Muscle of leg (tissue), 11 donors: ENCODE measurements around the gene MRGPRX1. TPM values are rescaled to one million over a fixed set of nuclear protein-coding genes. Genes with fewer than 3 reads are reported as not detected.
"Not testable (repeated sequence)": the region's sequence is repeated elsewhere in the genome, so short reads cannot be mapped to it uniquely, and the experiment has no call there.

ENCODE experiments used
- DNase-seq: peaks from one replicate; pipeline ENCODE4 v3.0.0; 2013
- H3K27ac ChIP-seq: one replicate; pipeline ENCODE4 v1.5.1; 2013; ENCODE audit warnings: mild to moderate bottlenecking, low read length, control low read depth
- H3K27me3 ChIP-seq: one replicate; pipeline ENCODE4 v1.6.1; 2013; ENCODE audit warnings: low read length; ENCODE audit not compliant: control insufficient read depth, insufficient read depth
- H3K36me3 ChIP-seq: one replicate; pipeline ENCODE4 v1.6.1; 2013; ENCODE audit warnings: low read length; ENCODE audit not compliant: control insufficient read depth, insufficient read depth
- H3K4me1 ChIP-seq: one replicate; pipeline ENCODE4 v1.6.1; 2013; ENCODE audit warnings: low read length; ENCODE audit not compliant: control insufficient read depth, insufficient read depth
- H3K4me3 ChIP-seq: one replicate; pipeline ENCODE4 v1.5.1; 2013; ENCODE audit warnings: low read length, control low read depth
- H3K9me3 ChIP-seq: replicated peaks from 2 replicates; pipeline ENCODE4 v1.6.1; 2013; ENCODE audit warnings: low read depth, low read length; ENCODE audit not compliant: control insufficient read depth
- WGBS: methylation state at CpG from one replicate; pipeline ENCODE4 v1.1.5; 2013; ENCODE audit warnings: missing lambda C conversion rate; ENCODE audit not compliant: insufficient coverage; 5-methylcytosine and 5-hydroxymethylcytosine counted together
- polyA plus RNA-seq, 8 donors: library from polyadenylated mRNA; unstranded; fragments of 120-200 nt; gene quantifications; one replicate each; pipeline versions ENCODE4 v1.2.1 to v1.2.3, GENCODE V29; 2013; ENCODE audit warnings: inconsistent platforms in 1 of 8, low replicate concordance in 1 of 8; ENCODE audit not compliant: insufficient read length in 8 of 8, insufficient read depth in 1 of 8
- total RNA-seq: library from RNA; stranded (reverse); fragments of 120-200 nt; gene quantifications from one replicate; pipeline ENCODE4 v1.2.4, GENCODE V29; 2013

Gene MRGPRX1
- total and polyA plus RNA-seq, 9 donors, result not detected

DNA sequence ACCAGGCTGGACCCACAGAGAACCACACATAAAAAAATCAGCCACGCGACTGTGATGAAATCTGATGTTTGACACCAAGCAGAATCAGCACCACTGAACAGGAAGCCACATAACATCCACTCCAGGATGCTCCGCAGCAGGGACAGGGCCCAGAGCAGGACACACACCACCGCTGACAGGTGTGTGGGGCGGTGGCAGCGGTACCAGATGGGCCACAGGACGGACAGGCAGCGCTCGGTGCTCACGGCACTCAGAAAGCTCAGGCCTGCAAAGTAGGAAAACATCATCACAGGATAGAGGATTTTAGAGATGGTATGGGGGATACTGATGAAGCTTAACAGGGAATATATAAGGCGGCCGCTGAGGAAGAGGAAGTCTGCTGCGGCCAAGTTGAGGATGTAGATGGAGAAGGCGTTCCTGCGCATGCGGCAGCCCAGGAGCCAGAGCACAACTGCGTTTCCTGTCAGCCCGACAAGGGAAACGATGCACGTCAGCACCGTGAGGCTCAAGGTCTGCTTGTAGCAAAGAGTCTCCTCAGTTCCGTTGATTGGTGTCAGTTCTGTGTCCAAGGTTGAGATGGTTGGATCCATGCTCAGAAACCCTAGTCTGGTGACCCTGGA is 4.9 kb downstream of the MRGPRX1 start:
- 87% methylated on average over 17 of the region's 22 CpGs for WGBS
- Histone ChIP-seq H3K4me3 (no peak overlapping the region), H3K9me3 (no peaks in the 10 kb centered on the region), H3K27ac (no peak overlapping the region), H3K36me3 (no peaks in the 10 kb centered on the region), H3K4me1 (no peaks in the 10 kb centered on the region), H3K27me3 (no peaks in the 10 kb centered on the region)
- DNase-seq, result no peak

DNA sequence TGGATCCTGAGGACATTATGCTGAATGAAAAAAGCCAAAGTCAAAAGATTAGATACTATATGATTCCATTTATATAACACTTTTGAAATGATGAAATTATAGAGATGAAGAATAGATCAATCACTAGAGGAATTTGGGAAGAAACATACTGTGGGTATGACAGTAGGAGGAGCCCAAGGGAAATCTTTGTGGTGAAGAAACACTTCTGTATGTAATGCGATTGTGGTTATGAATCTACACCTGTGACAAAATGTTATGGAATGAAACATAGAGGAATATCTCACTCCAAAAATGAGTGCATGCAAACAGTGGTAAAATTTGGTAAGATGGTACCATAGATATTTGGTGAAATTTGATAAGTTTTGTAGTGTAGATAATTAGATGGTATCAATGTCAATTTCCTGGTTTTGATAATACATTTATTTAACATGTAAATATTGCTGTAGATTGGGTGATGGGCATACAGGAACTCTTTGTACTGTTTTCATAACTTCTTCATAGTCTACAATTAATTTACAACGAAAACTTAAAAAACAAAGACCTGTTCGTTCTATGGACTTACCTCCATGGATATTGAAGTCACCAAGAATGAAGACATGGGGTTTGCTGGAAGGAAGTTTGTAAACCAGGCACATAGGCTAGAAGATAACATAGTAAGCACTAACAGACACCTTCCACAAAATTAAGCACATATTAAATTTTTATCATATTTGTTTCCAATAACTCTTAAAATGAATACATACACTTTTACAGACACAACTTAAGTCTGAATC is 11.5 kb downstream of the MRGPRX1 start:
- Histone ChIP-seq H3K4me3 (no peak overlapping the region), H3K36me3 (no peaks in the 10 kb centered on the region), H3K9me3 (no peaks in the 10 kb centered on the region), H3K4me1 (no peaks in the 10 kb centered on the region), H3K27me3 (no peaks in the 10 kb centered on the region), H3K27ac (no peak overlapping the region)
- WGBS, result 71% methylated on average over 1 of the region's 3 CpGs
- no peak for DNase-seq

- H3K27me3 ChIP-seq, H3K27ac ChIP-seq, H3K4me3 ChIP-seq, H3K9me3 ChIP-seq, H3K36me3 ChIP-seq, H3K4me1 ChIP-seq, DNase-seq: not testable (repeated sequence)
- WGBS, result no CpG with 5 or more reads among the region's 2 CpGs
These were observed 13.8 kb downstream of the MRGPRX1 start for GRCh38 chr11:18925426-18925825.

- WGBS, result 0% methylated on average over 1 of the region's 2 CpGs
These were observed 26.3 kb downstream of the MRGPRX1 start for GRCh38 chr11:18912883-18913282.

DNA sequence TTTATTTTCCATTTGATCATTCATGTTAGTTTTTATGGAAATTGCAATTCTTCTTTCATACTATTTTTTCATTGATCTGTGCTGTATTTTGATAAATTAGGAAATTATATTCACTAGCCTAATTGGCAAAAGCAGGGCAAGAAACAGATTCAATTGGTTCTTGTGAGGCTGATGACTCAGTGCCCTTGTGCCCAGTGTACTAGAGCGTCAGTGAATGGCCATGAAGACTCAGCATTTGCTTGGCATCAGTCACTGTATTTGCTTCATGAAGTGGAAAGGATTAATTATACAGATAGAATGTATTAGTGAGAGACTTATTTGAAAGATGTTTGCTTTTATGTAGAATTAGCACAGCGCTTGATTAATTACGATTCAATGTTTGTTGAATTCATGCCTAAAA is 31.8 kb downstream of the MRGPRX1 start:
- Histone ChIP-seq H3K4me3 (no peak overlapping the region), H3K27me3 (no peaks in the 10 kb centered on the region), H3K4me1 (no peaks in the 10 kb centered on the region), H3K9me3 (no peaks in the 10 kb centered on the region), H3K36me3 (no peaks in the 10 kb centered on the region), H3K27ac (no peak overlapping the region)
- WGBS, result 80% methylated on average over 1 of the region's 3 CpGs
- DNase-seq, result no peak

More at GRCh38 chr11:18912883-18913282, 26.3 kb downstream of the MRGPRX1 start:
- no peaks in the 10 kb centered on the region for H3K9me3 ChIP-seq
- DNase-seq, result no peak
- no peaks in the 10 kb centered on the region for H3K27me3 ChIP-seq
- no peaks in the 10 kb centered on the region for H3K4me1 ChIP-seq
- no peak overlapping the region for H3K4me3 ChIP-seq
- H3K36me3 ChIP-seq, result no peaks in the 10 kb centered on the region
- H3K27ac ChIP-seq, result no peak overlapping the region

DNA sequence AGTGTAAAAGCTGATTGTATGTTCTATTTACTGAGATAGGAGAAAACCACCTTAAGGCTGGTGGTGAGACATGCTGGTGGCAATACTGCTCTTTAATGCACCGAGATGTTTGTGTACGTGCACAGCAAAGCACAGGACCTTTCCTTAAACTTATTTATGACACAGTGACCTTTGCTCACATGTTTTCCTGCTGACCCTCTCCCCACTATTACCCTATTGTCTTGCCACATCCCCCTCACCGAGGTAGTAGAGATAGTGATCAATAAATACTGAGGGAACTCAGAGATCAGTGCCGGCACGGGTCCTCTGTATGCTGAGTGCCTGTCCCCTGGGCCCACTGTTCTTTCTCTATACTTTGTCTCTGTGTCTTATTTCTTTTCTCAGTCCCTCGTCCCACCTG is 38.6 kb downstream of the MRGPRX1 start:
- not testable (repeated sequence) for H3K4me3 ChIP-seq, H3K27ac ChIP-seq, H3K9me3 ChIP-seq, H3K27me3 ChIP-seq, H3K36me3 ChIP-seq, DNase-seq, H3K4me1 ChIP-seq
- 17% methylated on average over 1 of the region's 6 CpGs for WGBS

GRCh38 chr11:18900151-18900611 is 39.0 kb downstream of the MRGPRX1 start:
- no CpG with 5 or more reads among the region's 4 CpGs for WGBS
- not testable (repeated sequence) for H3K9me3 ChIP-seq, H3K27me3 ChIP-seq, H3K4me3 ChIP-seq, H3K4me1 ChIP-seq, H3K36me3 ChIP-seq, DNase-seq, H3K27ac ChIP-seq

GRCh38 chr11:18891712-18892111 is 47.5 kb downstream of the MRGPRX1 start:
- H3K4me3 ChIP-seq, H3K27ac ChIP-seq, H3K9me3 ChIP-seq, H3K36me3 ChIP-seq, H3K4me1 ChIP-seq, H3K27me3 ChIP-seq, DNase-seq: not testable (repeated sequence)
- WGBS, result no CpG with 5 or more reads among the region's 2 CpGs

DNA sequence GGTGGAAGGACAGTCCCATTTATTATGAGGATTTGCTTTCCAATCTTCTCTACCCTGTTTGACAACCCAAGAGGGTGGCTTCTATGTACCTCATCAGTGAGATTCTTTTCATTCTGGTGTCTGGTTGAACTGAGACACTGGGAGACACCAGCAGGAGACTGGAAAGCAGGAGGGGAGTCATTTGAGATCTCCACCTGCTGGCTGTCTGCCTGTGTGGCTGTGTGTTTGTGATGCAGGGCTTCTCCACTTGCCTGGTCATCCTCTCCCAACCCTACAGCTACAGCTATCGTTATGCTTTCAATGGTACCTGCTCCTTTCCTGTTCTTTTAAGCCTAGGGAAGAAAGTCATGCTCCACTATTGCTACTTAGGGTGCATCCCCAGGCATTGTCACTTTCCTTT is 48.6 kb downstream of the MRGPRX1 start:
- Histone ChIP-seq H3K27ac (no peak overlapping the region), H3K9me3 (no peaks in the 10 kb centered on the region), H3K27me3 (no peaks in the 10 kb centered on the region), H3K4me1 (no peaks in the 10 kb centered on the region), H3K4me3 (no peak overlapping the region), H3K36me3 (no peaks in the 10 kb centered on the region)
- WGBS, result 67% methylated on average over 1 of the region's 1 CpG
- DNase-seq, result no peak
